OCI-LY3 (cell line): ENCODE data around the gene CCDC170.

Experiments used
- H2AFZ ChIP-seq: fragments of 200-600, 300-600 bp; shearing (Covaris generic); 2 replicates; pipeline ENCODE4 v1.6.0; 2014; ENCODE audit warnings: antibody characterized with exemption, low read depth, low read length
- H3K27ac ChIP-seq: fragments of 200-600, 300-600 bp; sonication (generic); 2 replicates; pipeline ENCODE4 v1.5.1; 2014; ENCODE audit warnings: mild to moderate bottlenecking, low read length, moderate library complexity, mixed read lengths
- H3K27me3 ChIP-seq: fragments of 200-600, 300-600 bp; sonication (generic); 2 replicates; pipeline ENCODE4 v1.6.1; 2014; ENCODE audit warnings: low read depth, low read length, mixed read lengths
- H3K36me3 ChIP-seq: fragments of 200-600, 300-600 bp; sonication (generic); replicated peaks from 2 replicates; pipeline ENCODE3; 2014; ENCODE audit warnings: low read depth, low read length, mixed read lengths
- H3K4me1 ChIP-seq: fragments of 300-600, 200-600 bp; sonication (generic); 2 replicates; pipeline ENCODE4 v1.6.1; 2014; ENCODE audit warnings: low read length, mixed read lengths
- H3K4me2 ChIP-seq: fragments of 200-600, 300-600 bp; sonication (generic); 2 replicates; pipeline ENCODE4 v1.6.1; 2014; ENCODE audit warnings: low read length, mixed read lengths
- H3K4me3 ChIP-seq: fragments of 300-600, 200-600 bp; sonication (generic); 2 replicates; pipeline ENCODE4 v1.5.1; 2014; ENCODE audit warnings: antibody characterized with exemption, mild to moderate bottlenecking, low read length, moderate library complexity
- H3K79me2 ChIP-seq: fragments of 300-600, 200-600 bp; shearing (Covaris generic); 2 replicates; pipeline ENCODE4 v1.6.1; 2014; ENCODE audit warnings: mild to moderate bottlenecking, low read length, mixed read lengths
- H3K9ac ChIP-seq: fragments of 300-600, 200-600 bp; shearing (Covaris generic); 2 replicates; pipeline ENCODE4 v1.6.0; 2014; ENCODE audit warnings: mild to moderate bottlenecking, low read length, moderate library complexity
- H3K9me3 ChIP-seq: fragments of 200-600, 300-600 bp; shearing (Covaris generic); 2 replicates; pipeline ENCODE4 v1.6.1; 2014; ENCODE audit warnings: low read length, mixed read lengths; ENCODE audit not compliant: insufficient read depth
- H4K20me1 ChIP-seq: fragments of 200-600, 300-600 bp; sonication (generic); 2 replicates; pipeline ENCODE4 v1.6.1; 2016; ENCODE audit warnings: low read length, mixed read lengths; ENCODE audit not compliant: insufficient read depth
- EZH2phosphoT487 ChIP-seq: fragments of 200-600 bp; shearing (Covaris generic); IDR thresholded peaks from 2 replicates; pipeline ENCODE4 v1.6.1; 2018; ENCODE audit warnings: antibody characterized with exemption, mixed run types, low read depth
- TF ChIP-seq, protein P1 (sequence below): fragments of 200-600, 300-600 bp; sonication (generic); IDR thresholded peaks from 2 replicates; pipeline ENCODE4 v1.5.1; 2014; ENCODE audit warnings: antibody characterized with exemption, low read length, low read depth

CCDC170 gene

GRCh38 chr6:151523034-151523433 is 29.2 kb downstream of the CCDC170 start:
- Histone ChIP-seq H3K4me3 (no peak overlapping the region), H3K9ac (no peak overlapping the region), H3K9me3 (no peaks in the 10 kb centered on the region), H3K4me2 (no peak overlapping the region), H3K27ac (no peak overlapping the region), H3K36me3 (no peaks in the 10 kb centered on the region), H3K4me1 (no peaks in the 10 kb centered on the region), H4K20me1 (no peaks in the 10 kb centered on the region), H3K79me2 (no peaks in the 10 kb centered on the region), H2AFZ (no peak overlapping the region), H3K27me3 (no peaks in the 10 kb centered on the region)
- TF ChIP-seq, protein P1, sequence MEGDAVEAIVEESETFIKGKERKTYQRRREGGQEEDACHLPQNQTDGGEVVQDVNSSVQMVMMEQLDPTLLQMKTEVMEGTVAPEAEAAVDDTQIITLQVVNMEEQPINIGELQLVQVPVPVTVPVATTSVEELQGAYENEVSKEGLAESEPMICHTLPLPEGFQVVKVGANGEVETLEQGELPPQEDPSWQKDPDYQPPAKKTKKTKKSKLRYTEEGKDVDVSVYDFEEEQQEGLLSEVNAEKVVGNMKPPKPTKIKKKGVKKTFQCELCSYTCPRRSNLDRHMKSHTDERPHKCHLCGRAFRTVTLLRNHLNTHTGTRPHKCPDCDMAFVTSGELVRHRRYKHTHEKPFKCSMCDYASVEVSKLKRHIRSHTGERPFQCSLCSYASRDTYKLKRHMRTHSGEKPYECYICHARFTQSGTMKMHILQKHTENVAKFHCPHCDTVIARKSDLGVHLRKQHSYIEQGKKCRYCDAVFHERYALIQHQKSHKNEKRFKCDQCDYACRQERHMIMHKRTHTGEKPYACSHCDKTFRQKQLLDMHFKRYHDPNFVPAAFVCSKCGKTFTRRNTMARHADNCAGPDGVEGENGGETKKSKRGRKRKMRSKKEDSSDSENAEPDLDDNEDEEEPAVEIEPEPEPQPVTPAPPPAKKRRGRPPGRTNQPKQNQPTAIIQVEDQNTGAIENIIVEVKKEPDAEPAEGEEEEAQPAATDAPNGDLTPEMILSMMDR = no peak
- no peak for TF ChIP-seq EZH2phosphoT487

DNA sequence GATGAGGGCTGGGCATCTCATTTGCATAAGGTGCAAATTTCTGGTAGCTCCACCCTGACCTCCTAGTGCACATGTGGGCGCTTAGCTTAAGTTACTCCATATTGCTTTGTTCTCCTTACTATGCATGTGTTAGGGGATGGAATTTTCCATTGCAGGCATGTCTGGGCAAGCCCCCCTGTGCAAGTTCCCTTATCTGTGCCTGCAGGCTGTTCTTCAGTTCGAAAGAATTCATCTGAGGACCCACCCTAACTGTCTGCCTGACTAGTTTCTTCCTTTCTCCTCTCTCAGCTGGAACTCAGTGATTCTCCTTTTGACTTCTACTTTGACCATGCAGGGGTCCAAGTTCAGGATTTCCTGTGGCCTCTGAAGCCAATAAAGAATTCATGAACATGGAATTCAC is 30.2 kb downstream of the CCDC170 start:
- H3K36me3 ChIP-seq = no peaks in the 10 kb centered on the region
- no peak overlapping the region for H3K4me2 ChIP-seq
- H3K27me3 ChIP-seq = no peaks in the 10 kb centered on the region
- TF ChIP-seq, protein P1 = no peak
- no peak for TF ChIP-seq EZH2phosphoT487
- H3K9me3 ChIP-seq = no peaks in the 10 kb centered on the region
- H2AFZ ChIP-seq = no peak overlapping the region
- no peak overlapping the region for H3K4me3 ChIP-seq
- H3K9ac ChIP-seq = no peak overlapping the region
- no peak overlapping the region for H3K27ac ChIP-seq
- no peaks in the 10 kb centered on the region for H3K79me2 ChIP-seq
- no peaks in the 10 kb centered on the region for H3K4me1 ChIP-seq
- no peaks in the 10 kb centered on the region for H4K20me1 ChIP-seq

DNA sequence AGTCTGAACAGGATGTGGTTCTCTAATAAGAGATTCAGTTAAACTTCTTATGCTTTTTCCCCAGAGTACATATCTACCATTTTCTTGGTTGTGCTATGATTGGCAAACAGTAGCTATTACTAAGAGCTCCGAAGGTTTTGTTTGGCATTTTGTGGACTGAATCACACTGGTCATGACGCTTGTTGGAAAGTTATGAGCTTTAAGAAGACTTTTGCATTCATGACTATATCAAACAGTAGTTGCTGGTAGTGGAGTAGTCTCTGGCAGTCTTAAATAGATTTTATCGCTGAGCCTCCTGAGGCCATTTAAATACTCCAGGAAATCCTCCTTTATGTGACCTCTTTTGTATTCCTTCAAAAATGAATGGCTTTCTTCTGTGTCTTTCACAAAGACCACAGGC is 40.8 kb downstream of the CCDC170 start:
- H3K9ac ChIP-seq = no peak overlapping the region
- H3K27me3 ChIP-seq = no peaks in the 10 kb centered on the region
- no peak overlapping the region for H3K4me3 ChIP-seq
- TF ChIP-seq, protein P1 = no peak
- no peak for TF ChIP-seq EZH2phosphoT487
- no peak overlapping the region for H2AFZ ChIP-seq
- no peaks in the 10 kb centered on the region for H3K36me3 ChIP-seq
- H4K20me1 ChIP-seq = no peaks in the 10 kb centered on the region
- H3K27ac ChIP-seq = no peak overlapping the region
- no peaks in the 10 kb centered on the region for H3K4me1 ChIP-seq
- H3K9me3 ChIP-seq = no peaks in the 10 kb centered on the region
- H3K4me2 ChIP-seq = no peak overlapping the region
- no peaks in the 10 kb centered on the region for H3K79me2 ChIP-seq

DNA sequence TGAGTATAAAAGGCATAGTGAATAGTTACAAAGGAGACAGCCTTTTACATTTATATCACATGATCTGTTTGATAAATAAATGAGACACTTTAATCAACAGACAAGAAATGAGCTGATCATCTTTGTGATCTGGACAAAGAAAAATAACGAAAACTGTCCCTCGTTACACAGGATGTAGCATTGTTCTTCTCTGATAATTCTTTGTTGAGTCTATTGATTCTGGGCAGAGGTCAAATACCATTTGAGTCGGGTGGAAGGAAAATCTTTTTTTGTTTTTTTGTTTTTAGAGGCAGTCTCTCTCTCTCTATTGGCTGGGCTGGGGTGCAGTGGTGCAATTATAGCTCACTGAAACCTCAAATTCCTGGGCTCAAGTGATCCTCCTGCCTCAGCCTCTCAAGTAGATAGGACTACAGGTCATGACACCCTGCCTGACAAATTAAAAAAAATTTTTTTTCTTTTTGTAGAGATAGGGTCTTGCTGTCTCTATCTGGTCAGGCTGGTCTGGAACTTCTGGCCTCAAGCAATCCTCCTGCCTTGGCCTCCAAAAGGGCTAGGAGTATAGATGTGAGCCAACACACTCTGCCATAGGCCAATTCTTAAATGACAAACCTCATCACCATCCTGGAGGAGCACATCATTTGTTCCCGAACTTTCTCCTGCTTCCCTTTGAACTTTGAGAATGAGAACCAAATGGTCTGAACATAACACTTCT is 41.8 kb downstream of the CCDC170 start:
- TF ChIP-seq, protein P1 = no peak
- no peak for TF ChIP-seq EZH2phosphoT487
- no peaks in the 10 kb centered on the region for H3K36me3 ChIP-seq
- H3K79me2 ChIP-seq = no peaks in the 10 kb centered on the region
- no peak overlapping the region for H3K27ac ChIP-seq
- H2AFZ ChIP-seq = no peak overlapping the region
- no peak overlapping the region for H3K4me2 ChIP-seq
- no peaks in the 10 kb centered on the region for H3K9me3 ChIP-seq
- no peaks in the 10 kb centered on the region for H3K27me3 ChIP-seq
- H3K4me1 ChIP-seq = no peaks in the 10 kb centered on the region
- no peaks in the 10 kb centered on the region for H4K20me1 ChIP-seq
- H3K4me3 ChIP-seq = no peak overlapping the region
- H3K9ac ChIP-seq = no peak overlapping the region
